ENCODE measurements around the gene TTC13. TPM values are rescaled to one million over a fixed set of nuclear protein-coding genes. Genes with fewer than 3 reads are reported as not detected.

Gene TTC13
- total RNA-seq, 1 donor from 2014 or later = 18.6 TPM

- ATAC-seq = no peak
- no peak for TF ChIP-seq CTCF (IDR thresholded peaks at IDR 0.05)
- H3K27me3 ChIP-seq = no peaks in the 10 kb centered on the region
- H3K27ac ChIP-seq = no peak overlapping the region
- H3K4me3 ChIP-seq = no peak overlapping the region
- H3K36me3 ChIP-seq = peaks cover 42% of the 10 kb centered on the region
- H3K4me1 ChIP-seq = no peaks in the 10 kb centered on the region
- intact Hi-C loops (cut with DNase I) = no loop called here
- H3K9me3 ChIP-seq = peaks cover 7% of the 10 kb centered on the region
- no peak for DNase-seq
Measured at GRCh38 chr1:231001892-231002291, 23.2 kb upstream of the TTC13 start.

GRCh38 chr1:231000639-231001038 lies 22.0 kb upstream of the TTC13 start:
- Histone ChIP-seq H3K27me3 (no peaks in the 10 kb centered on the region), H3K9me3 (peaks cover 7% of the 10 kb centered on the region), H3K36me3 (peaks cover 53% of the 10 kb centered on the region), H3K4me3 (no peak overlapping the region), H3K27ac (no peak overlapping the region), H3K4me1 (no peaks in the 10 kb centered on the region)
- DNase-seq = no peak
- ATAC-seq = no peak
- TF ChIP-seq CTCF (IDR thresholded peaks at IDR 0.05) = no peak
- intact Hi-C loops (cut with DNase I) = no loop called here

- Histone ChIP-seq H3K9me3 (peaks cover 7% of the 10 kb centered on the region), H3K27ac (no peak overlapping the region), H3K27me3 (no peaks in the 10 kb centered on the region), H3K36me3 (peaks cover 53% of the 10 kb centered on the region), H3K4me3 (no peak overlapping the region), H3K4me1 (no peaks in the 10 kb centered on the region)
- ATAC-seq = no peak
- intact Hi-C loops (cut with DNase I) = no loop called here
- TF ChIP-seq CTCF (IDR thresholded peaks at IDR 0.05) = no peak
- DNase-seq = no peak
Measured at GRCh38 chr1:231000201-231000600, 21.5 kb upstream of the TTC13 start.

GRCh38 chr1:230994860-230995259 lies 16.2 kb upstream of the TTC13 start:
- ATAC-seq (no peak), DNase-seq (no peak)
- Histone ChIP-seq H3K27ac (no peak overlapping the region), H3K4me1 (no peaks in the 10 kb centered on the region), H3K27me3 (no peaks in the 10 kb centered on the region), H3K4me3 (no peak overlapping the region), H3K36me3 (peaks cover 67% of the 10 kb centered on the region), H3K9me3 (no peaks in the 10 kb centered on the region)
- intact Hi-C loops (cut with DNase I) = no loop called here
- no peak for TF ChIP-seq CTCF (IDR thresholded peaks at IDR 0.05)

- intact Hi-C loops (cut with DNase I) = no loop called here
- Histone ChIP-seq H3K27me3 (no peaks in the 10 kb centered on the region), H3K27ac (no peak overlapping the region), H3K36me3 (peaks cover 55% of the 10 kb centered on the region), H3K9me3 (no peaks in the 10 kb centered on the region), H3K4me1 (no peaks in the 10 kb centered on the region), H3K4me3 (no peak overlapping the region)
- no peak for TF ChIP-seq CTCF (IDR thresholded peaks at IDR 0.05)
- DNase-seq = no peak
- ATAC-seq = peak; percentile 89
Measured at GRCh38 chr1:230992100-230992774, 13.6 kb upstream of the TTC13 start.

GRCh38 chr1:230987448-230987847 lies 8.8 kb upstream of the TTC13 start:
- DNase-seq = no peak
- H3K4me1 ChIP-seq = no peaks in the 10 kb centered on the region
- no peak overlapping the region for H3K4me3 ChIP-seq
- no peak for TF ChIP-seq CTCF (IDR thresholded peaks at IDR 0.05)
- intact Hi-C loops (cut with DNase I) = no loop called here
- no peak for ATAC-seq
- H3K27me3 ChIP-seq = no peaks in the 10 kb centered on the region
- no peak overlapping the region for H3K27ac ChIP-seq
- no peaks in the 10 kb centered on the region for H3K9me3 ChIP-seq
- H3K36me3 ChIP-seq = peaks cover 42% of the 10 kb centered on the region
